Stimulated activated CD8-positive, alpha-beta memory T cell treated with anti-CD3 and anti-CD28 coated beads, Interleukin-7, amount 100 ng/mL, for 1 hour (primary cell): ENCODE measurements around the gene PLA2G4E.
A peak's percentile ranks its signal among the peaks of the same experiment; 100 is the strongest.

Source experiments
- DNase-seq, 2 donors: peaks; one replicate each; pipeline ENCODE4 v3.0.0-alpha.2; 2020; ENCODE audit warnings: low read depth in 2 of 2

The PLA2G4E gene, protein sequence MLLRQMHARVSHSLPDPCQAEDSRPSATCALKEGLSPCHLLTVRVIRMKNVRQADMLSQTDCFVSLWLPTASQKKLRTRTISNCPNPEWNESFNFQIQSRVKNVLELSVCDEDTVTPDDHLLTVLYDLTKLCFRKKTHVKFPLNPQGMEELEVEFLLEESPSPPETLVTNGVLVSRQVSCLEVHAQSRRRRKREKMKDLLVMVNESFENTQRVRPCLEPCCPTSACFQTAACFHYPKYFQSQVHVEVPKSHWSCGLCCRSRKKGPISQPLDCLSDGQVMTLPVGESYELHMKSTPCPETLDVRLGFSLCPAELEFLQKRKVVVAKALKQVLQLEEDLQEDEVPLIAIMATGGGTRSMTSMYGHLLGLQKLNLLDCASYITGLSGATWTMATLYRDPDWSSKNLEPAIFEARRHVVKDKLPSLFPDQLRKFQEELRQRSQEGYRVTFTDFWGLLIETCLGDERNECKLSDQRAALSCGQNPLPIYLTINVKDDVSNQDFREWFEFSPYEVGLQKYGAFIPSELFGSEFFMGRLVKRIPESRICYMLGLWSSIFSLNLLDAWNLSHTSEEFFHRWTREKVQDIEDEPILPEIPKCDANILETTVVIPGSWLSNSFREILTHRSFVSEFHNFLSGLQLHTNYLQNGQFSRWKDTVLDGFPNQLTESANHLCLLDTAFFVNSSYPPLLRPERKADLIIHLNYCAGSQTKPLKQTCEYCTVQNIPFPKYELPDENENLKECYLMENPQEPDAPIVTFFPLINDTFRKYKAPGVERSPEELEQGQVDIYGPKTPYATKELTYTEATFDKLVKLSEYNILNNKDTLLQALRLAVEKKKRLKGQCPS

DNA sequence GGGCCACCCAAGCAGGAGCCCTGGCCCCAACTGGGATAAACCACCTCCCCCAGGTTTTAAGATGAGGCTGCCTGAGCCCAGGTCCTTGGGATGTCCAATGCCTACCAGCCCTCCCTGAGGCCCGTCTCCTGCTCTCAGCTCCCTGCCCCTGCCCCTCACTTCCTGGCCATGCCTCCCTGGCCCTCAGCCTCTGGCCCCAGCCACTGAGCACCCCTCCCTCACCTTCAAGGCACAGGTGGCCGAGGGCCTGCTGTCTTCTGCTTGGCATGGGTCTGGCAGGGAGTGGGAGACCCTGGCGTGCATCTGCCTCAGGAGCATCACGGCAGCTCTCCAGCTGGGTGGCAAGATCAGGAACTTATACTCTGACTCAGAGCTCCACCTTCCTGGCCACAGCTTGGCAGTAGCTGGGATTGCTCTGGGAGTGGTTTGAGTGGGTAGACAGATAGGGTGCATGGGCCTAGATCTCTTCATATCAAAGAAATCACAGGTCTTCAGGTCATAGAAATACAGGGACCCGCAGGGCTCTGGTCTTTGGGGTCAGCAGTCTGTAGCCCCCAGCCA, at the start of gene PLA2G4E:
Gene PLA2G4E, minus strand, starts transcription at position 330 of the 561 bp plus-strand sequence. Its CDS starts 12 bp downstream, at position 318.
- no peak for DNase-seq

DNA sequence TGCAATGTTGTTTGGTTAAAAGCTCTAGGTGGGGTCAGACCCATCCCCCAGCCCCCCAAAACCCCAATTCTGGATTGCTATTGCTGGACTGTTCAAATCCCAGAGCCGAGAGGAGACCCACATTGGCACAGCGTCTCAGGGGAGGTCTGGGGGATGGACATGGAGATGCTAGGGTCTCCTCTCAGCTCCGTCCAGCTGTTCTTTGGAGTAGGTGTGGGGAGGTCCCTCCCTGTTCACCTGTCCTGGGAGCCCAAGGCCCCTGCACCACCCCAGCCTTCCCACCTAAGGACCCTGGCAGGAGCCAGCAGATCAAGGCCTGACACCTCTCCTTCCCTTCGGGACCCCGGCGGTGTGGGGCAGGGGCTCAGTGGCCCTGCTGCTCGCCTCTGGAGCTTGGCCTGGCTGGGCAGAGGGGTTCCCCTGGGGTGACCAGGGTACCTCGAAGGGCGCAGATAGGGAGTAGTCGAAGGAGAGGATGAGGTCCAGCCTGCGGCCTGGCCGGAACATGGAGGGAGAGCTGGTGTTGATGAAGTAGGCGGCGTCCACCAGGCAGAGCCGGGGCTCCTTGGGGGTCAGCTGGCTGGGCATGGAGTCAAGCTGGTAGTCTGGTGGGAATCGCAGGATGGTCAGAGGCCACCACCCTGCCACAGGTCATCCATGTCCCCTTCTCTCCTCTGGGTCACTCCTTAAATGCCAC, 49.6 kb upstream of the PLA2G4E start:
- DNase-seq: no peak

DNA sequence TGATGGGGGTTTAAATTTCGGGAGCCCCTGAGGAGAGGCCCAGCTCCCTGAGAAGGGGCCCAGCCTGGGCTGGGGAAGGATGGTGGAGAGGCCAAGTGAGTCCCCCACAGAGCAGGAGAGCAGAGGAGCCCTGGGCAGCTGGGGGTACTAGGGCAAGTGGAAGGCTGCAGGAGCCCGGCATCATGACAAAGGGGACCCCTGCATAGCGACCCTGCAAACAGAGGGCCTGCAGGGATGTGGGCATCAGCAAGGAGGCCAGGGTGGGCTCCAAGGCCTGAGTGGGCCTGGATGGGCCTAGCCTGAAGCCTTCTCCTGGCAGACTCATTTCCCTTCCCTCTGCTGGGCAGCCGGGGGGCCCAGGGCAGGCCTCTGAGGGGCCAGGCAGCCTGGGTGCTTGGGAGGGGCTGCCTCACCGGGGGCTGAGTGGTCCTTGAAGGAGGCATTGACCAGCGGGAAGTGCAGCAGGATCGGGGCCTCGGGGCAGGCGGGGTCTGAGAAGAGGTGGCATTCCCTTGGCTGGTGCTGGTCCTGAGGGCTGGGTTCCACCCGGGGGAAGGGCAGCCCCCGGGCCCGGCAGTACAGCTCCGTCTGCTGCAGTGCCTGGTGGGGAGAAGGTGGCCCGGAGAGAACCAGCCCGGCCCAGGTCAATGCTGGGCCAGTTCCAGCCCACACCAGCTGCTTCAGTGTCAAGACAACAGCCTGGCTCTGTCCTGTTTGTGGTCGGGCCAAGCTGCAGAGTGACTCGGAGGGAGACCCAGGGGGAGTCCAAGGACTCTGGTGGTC, 48.8 kb upstream of the PLA2G4E start:
- no peak for DNase-seq

DNA sequence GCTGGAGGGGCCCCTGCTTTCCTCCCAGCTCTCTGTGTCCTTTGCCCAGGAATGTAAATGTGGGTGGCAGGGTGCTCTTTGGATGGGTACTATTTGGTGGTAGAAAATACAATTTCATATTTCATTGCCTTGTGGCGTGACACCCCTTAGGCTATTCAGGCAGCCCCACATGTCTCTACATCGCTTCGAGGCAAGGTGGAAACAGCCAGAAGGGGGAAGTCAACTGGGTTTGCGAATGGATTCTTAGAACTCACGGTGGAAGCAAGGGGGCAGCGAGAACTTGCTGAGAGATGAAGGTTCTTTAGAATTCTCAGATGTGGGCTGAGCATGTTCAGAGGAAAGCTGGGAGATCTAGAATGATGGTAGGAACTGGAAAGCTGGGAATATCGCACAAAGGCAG, 48.2 kb upstream of the PLA2G4E start:
- DNase-seq: no peak

DNA sequence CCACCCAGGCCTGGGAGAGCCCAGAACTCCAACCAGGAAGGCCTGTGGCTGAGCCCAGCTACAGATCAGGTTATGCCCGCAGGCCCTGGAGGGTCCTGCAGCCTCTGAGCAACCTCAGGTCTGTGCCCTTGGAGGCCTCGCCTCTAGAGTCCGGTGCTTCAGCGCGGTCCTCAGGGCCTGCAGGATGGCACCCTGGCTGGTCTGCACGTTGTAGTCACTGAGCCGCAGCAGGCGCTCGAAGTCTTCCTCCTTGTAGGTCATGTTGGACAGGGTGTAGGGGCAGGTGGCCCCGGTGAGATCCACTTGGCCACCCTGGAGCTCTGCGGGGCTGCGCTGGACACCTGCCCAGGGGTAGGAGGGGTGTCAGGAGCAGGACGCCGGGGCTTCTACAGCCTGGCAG, 47.8 kb upstream of the PLA2G4E start:
- DNase-seq: no peak

DNA sequence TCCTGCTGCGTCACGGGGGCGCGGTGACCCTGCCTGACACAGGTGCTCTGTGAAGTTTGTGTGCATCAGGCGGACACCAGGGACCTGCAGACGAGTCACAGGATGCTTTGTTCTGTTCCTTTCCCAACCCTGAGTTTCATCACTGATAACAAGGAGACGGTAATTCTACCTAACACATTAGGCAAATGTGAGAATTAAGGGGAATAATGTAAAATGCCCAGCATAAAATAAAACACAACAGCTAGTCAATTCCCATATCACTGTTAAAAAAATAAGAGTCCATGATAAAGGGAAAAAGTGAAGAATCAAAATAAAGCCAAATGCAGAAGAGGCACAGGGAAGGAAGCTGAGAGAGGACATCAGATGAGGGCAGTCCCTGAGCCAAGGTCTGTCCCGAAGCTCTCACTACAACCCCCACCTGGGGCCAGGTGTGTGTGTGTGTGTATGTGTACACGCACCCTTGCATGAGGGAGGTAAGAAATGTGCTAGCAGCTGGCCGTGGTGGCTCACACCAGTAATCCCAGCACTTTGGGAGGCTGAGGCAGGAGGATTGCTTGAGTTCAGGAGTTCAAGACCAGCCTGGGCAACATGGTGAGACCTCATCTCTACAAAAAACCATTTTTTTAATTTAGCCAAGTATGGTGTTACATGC, 46.0 kb upstream of the PLA2G4E start:
- no peak for DNase-seq

DNA sequence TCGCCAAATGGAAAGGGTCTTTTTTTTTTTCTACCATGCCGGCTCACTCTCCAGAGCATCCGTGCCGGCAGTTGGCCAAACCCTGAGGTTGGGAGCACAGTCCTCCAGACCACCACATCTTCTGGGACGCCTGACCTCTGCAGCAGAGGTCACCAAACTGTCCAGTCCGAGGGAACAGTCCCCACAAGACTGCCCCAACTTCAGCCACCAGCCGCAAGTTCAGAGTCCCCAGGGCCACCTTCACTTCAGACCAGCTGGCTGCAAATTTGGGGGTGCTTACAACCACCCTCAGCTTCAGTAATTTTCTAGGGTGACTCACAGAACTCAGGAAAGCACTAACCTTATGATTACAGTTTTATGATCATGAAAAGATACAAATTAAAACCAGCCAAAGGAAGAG, 44.6 kb upstream of the PLA2G4E start:
- no peak for DNase-seq

DNA sequence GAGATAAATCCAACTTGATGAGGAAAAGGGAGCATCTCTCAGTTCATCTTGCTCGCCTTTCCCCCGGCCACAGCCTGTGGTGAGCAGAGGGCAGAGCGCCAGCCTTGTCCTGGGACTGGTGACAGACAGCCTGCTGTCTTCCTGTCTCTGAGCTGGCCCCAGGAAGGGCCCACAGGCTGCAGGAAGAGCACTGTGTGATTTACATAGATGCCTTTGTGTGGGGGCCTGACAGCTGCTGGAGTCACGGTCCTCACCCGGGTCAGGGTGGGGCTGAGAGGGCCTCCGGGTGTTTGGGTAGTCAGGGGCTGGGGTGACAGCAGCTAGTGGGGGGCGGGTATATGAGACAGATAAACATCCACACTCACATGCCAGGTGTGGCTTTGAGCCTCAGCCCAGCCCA, 44.2 kb upstream of the PLA2G4E start:
- no peak for DNase-seq

DNA sequence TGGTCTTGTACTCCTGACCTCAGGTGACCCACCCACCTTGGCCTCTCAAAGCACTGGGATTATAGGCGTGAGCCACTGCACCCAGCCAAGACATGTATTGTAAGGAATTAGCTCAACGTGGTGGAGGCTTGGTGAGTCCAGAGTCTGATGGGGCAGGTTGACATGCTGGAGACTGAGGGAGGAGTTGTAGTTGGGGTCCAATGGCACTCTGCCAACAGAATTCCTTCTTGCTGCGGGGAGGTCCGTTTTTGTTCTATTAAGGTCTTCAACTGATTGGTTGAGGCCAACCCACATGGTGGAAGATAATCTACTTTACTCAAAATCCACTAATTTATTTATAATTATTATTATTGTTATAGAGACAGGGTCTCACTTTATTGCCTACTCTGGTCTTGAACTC, 43.4 kb upstream of the PLA2G4E start:
- no peak for DNase-seq

DNA sequence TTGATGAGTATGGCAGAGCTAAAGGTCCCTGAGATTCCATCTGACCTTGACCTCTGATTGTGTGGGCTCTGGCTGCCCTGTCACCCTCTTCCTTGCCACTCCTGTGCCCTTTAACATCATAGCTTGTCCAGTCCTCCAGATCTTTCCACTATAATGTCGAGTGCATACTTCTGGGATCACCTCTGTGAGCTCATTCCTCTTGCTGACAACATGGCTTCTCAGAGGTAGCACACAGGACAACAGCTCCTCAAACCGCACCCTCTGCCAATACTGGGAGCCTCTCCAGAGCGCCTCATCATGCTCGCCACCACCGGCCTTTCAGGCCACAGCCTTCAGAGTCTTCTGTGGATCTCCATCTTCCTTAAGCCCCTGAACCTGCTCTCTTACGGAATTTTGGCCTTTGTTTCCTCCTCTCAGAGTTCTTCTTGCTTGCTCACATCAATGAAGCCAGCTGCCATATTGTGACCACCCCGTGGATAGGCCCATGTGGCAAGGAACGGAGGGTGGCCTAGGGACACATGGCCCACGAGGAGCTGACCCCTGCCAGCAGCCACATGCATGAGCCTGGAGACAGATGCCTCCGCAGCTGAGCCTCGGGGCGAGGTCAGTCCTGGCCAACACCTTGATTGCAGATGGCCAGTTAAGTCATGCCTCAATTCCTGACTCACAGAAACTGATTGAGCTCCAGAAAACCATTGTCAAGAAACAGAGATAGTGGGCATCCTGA, 42.4 kb upstream of the PLA2G4E start:
- no peak for DNase-seq

DNA sequence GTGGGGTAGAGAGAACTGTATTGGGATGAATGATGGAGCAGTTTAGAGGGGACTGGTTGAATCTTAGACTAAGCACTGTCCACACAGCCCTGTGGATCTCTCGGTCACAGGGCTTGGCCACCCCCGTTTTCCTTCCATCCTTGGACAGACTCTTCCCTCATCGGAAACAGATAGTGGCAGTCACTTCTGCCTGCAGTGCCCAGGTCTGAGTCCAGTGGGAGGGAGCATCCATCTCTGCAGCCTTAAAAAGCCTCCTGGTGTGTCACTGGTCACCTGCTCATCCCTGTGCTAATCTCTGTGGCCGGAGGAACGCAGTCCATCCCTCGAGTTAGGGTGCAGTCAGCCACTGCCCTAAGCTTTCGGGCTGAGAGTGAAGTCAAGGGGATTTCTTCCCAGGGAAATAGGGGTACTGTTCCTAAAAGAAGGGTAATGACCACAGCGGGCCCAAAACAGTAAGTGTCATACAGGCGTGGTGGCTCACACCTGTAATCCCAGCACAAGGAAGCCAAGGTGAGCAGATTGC, 41.5 kb upstream of the PLA2G4E start:
- DNase-seq: no peak

DNA sequence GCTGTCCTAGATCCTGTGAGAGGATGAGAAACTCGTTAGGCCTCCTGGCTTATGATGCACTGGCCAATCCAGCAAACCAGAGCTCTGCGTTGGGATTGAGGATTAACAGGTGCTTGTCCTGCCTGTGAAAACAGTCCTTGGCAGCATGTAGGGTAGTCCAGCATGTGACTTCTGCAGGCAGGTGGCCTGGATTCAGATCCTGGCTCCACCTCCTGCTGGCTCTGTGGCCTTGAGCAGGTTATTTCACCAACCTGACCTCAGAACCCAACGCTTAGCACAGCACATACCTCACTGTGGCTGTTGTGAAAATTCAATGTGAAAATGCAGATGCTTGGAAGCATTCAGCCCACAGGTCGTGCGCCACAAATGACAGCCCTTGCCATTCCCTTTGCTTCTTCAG, 40.0 kb upstream of the PLA2G4E start:
- no peak for DNase-seq

DNA sequence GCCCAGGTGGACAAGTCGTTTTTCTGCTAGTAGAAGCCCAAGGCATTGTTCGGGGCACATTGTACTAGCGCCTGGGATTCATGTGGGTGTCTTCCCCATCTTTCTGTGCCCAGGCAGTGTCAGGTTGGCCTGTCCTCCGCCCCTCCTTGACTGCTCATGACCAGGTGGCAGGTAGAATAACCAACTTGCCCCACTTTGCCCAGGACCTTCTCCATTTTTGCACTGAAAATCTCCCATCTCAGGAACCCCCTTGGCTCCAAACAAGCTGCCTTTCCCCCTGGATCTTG, 39.6 kb upstream of the PLA2G4E start:
- DNase-seq: no peak

DNA sequence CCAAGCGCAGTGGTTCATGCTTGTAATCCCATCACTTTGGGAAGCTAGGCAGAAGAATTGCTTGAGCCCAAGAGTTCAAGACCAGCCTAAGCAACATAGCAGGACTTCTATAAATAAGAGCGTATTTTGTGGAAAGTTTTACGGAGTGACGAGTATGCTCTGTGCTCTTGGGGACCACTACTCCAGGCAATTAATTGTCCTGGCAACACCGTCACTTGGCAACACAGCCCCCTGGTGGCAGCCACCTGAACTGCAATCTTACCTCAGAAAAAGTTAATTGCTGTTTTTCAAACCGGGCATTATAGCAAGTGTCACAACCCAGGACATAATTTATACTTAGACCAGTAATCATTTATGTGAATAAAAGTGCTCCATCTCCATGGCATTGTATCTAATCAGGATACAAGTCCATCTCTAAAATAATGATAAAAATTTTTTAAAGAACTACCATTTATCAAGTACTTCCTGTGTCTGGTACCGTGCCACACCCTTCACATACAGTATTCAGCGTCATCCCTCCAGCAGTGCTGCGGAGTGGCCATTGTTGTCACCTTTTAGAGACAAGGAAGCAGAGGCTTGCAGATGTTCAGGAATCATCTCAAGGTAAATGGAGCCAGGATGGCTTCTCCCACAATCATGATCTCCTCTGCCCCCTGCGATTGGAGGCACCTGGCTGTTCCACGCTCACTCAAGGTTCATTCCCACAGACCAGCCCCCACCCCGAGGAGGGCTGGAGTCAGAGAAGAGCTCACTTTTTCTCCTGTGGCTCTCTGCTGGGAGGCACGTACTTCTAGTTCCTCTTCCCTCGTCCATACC, 39.0 kb upstream of the PLA2G4E start:
- peak; percentile 44 to 53 for DNase-seq

DNA sequence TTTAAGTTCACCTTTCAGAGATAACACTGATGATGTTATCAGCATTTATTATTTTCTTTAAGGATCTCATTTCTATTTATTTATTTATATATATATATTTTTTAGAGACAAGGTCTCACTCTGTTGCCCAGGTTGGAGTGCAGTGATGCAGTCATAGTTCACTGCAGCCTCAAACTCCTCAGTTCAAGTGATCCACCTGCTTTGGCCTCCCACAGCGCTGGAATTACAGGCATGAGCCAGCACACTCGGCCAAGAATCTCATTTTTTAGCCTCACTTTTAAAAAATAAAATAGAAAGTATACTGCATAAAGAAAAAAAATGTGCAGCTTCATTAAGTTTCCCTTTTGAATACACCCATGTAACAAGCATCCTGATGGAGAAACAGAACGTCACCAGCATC, 37.9 kb upstream of the PLA2G4E start:
- DNase-seq: no peak

DNA sequence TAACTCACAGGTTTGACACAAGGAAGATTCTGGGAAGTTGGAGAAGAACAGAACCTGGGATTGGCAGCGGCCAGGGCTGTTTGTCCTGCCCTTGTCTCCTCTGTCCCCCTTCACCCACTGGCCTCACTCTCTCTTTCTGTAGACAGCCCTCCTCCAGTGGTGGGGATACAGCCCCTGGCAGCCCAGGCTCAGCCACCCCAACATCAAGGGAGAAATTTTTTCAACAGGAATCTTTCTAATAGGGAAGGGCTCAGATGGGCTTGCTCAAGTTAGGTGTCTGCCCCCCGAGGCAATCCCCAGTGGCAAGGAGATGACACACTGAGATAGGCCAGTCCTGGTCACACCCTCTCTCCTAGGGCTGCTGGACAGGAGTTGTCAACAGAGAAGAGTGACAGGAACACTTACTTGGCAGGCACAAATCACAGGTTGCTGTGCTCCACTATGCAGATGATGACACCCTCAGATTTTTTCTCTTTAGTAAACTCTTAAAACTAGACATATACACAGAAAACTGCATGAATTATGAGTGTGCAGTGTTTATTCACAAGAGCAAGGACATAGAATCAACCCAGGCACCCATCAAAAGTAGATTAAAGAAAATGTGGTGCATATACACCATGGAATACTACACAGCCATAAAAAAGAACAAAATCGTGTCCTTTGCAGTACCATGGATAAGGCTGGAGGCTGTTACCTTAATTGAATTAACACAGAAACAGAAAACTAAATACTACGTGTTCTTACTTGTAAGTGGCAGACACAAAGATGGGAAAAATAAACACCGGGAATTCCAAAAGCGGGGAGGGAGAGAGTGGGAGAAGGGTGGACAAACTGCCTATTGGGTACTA, 37.2 kb upstream of the PLA2G4E start:
- no peak for DNase-seq

DNA sequence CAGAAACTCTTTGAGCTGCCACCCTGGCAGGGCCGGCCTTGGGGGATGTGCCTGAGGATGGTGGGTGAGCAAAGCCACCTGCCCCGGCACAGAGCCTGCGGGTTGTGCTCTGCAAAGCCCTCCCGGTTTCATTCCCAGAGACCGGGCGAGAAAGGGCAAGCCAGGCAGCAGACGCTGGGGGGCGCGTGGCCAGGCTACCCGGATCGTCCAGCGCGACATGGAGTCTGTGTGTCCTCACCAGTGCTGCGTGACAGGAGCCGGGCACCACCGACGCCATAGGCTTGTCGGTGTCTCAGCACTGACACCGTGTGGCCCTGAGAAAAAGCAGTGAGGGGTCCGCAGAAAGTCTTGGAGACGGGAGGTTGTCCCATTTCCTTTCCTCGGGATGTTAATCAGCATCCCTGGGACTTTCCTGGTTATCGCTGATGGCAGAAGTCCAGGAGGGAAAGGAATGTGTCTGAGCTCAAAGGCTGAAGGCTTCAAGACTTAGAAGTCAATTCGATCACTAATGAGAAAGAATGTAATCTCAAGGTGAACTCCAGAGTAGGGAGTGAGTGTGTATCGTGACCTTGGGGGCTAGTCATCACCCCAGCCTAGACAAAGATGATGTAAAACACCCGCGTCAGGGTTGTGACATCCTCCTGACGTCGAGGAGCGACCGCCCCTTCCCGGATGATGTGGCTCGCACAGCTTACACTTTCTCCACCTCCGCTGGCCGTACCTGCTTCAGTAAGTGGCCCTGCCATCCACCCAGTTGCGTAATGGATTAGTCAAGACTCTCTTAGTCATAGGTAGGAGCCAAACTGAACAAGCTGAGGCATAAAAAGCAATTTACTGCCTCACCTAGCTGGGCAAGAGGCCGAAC, 36.3 kb upstream of the PLA2G4E start:
- DNase-seq: no peak
